CD4-positive, alpha-beta T cell treated with Interleukin-12 subunit alpha and Interleukin-12 subunit beta, for 1 hour (primary cell): Measurements from ENCODE around the gene TINAGL1.
"Not testable (repeated sequence)": the region's sequence is repeated elsewhere in the genome, so short reads cannot be mapped to it uniquely, and the experiment has no call there.

Experiments
- DNase-seq: peaks from one replicate; pipeline ENCODE4 v3.0.0-alpha.2; 2020

TINAGL1 gene

GRCh38 chr1:31583995-31584868 lies 7.9 kb downstream of the TINAGL1 start:
- DNase-seq = no peak

- no peak for DNase-seq
Observed at GRCh38 chr1:31584869-31585735, 8.8 kb downstream of the TINAGL1 start.

- DNase-seq = no peak
Observed at GRCh38 chr1:31585736-31586365, 9.5 kb downstream of the TINAGL1 start.

- DNase-seq = no peak
Observed at GRCh38 chr1:31586376-31587327, 10.3 kb downstream of the TINAGL1 start.

GRCh38 chr1:31587328-31587699 lies 11.0 kb downstream of the TINAGL1 start:
- DNase-seq = not testable (repeated sequence)

GRCh38 chr1:31587720-31588423 lies 11.6 kb downstream of the TINAGL1 start:
- DNase-seq = peak; percentile 31

GRCh38 chr1:31588751-31589515 lies 12.6 kb downstream of the TINAGL1 start:
- no peak for DNase-seq

- no peak for DNase-seq
Observed at GRCh38 chr1:31591425-31592093, 15.2 kb downstream of the TINAGL1 start.

- DNase-seq = no peak
Observed at GRCh38 chr1:31592132-31592531, 15.8 kb downstream of the TINAGL1 start.

GRCh38 chr1:31593136-31593665 lies 16.9 kb downstream of the TINAGL1 start:
- no peak for DNase-seq

- DNase-seq = peak; percentile 58
Observed at GRCh38 chr1:31593770-31594632, 17.7 kb downstream of the TINAGL1 start.

GRCh38 chr1:31595836-31596736 lies 19.8 kb downstream of the TINAGL1 start:
- DNase-seq = no peak

- DNase-seq = no peak
Observed at GRCh38 chr1:31596737-31597097, 20.4 kb downstream of the TINAGL1 start.

GRCh38 chr1:31598980-31599379 lies 22.7 kb downstream of the TINAGL1 start:
- no peak for DNase-seq

GRCh38 chr1:31600641-31601040 lies 24.3 kb downstream of the TINAGL1 start:
- DNase-seq = no peak

- DNase-seq = no peak
Observed at GRCh38 chr1:31602081-31602480, 25.8 kb downstream of the TINAGL1 start.

- peak; percentile 6 for DNase-seq
Observed at GRCh38 chr1:31605908-31606427, 29.7 kb downstream of the TINAGL1 start.

GRCh38 chr1:31607360-31607759 lies 31.0 kb downstream of the TINAGL1 start:
- DNase-seq = no peak
